HG02884 (cell line): Measurements from ENCODE around the gene SLC6A3.
"Not testable (repeated sequence)": the region's sequence is repeated elsewhere in the genome, so short reads cannot be mapped to it uniquely, and the experiment has no call there.

Source experiments
- ATAC-seq: cut with Tn5 transposase; IDR thresholded peaks from one replicate; pipeline ENCODE4 v1.9.1; 2021; ENCODE audit warnings: mild to moderate bottlenecking, moderate library complexity; ENCODE audit not compliant: unreplicated experiment

SLC6A3 gene

GRCh38 chr5:1478271-1479035 is 33.2 kb upstream of the SLC6A3 start:
- no peak for ATAC-seq

- ATAC-seq, result no peak
Observed at GRCh38 chr5:1477341-1477740, 32.1 kb upstream of the SLC6A3 start.

GRCh38 chr5:1476967-1477310 is 31.7 kb upstream of the SLC6A3 start:
- no peak for ATAC-seq

GRCh38 chr5:1476181-1476966 is 31.1 kb upstream of the SLC6A3 start:
- no peak for ATAC-seq

GRCh38 chr5:1475544-1475900 is 30.3 kb upstream of the SLC6A3 start:
- not testable (repeated sequence) for ATAC-seq

- ATAC-seq, result no peak
Observed at GRCh38 chr5:1474866-1475543, 29.8 kb upstream of the SLC6A3 start.

- no peak for ATAC-seq
Observed at GRCh38 chr5:1474183-1474839, 29.1 kb upstream of the SLC6A3 start.

- ATAC-seq, result no peak
Observed at GRCh38 chr5:1473746-1474145, 28.5 kb upstream of the SLC6A3 start.

- no peak for ATAC-seq
Observed at GRCh38 chr5:1472964-1473628, 27.9 kb upstream of the SLC6A3 start.

GRCh38 chr5:1471997-1472963 is 27.0 kb upstream of the SLC6A3 start:
- ATAC-seq, result no peak

- no peak for ATAC-seq
Observed at GRCh38 chr5:1471240-1471853, 26.1 kb upstream of the SLC6A3 start.

GRCh38 chr5:1470762-1471211 is 25.5 kb upstream of the SLC6A3 start:
- no peak for ATAC-seq

GRCh38 chr5:1468629-1469527 is 23.6 kb upstream of the SLC6A3 start:
- ATAC-seq, result no peak

GRCh38 chr5:1468247-1468612 is 23.0 kb upstream of the SLC6A3 start:
- ATAC-seq, result no peak

GRCh38 chr5:1467341-1468246 is 22.4 kb upstream of the SLC6A3 start:
- ATAC-seq, result no peak

GRCh38 chr5:1466631-1467265 is 21.5 kb upstream of the SLC6A3 start:
- ATAC-seq, result no peak
